ENCODE data around the gene RNU6-1.

- no peak for TF ChIP-seq RXRA (IDR thresholded peaks at IDR 0.05; ENCODE audit: borderline replicate concordance, low read depth)
- TF ChIP-seq GABPA (IDR thresholded peaks at IDR 0.05; ENCODE audit: low read depth) = no peak
- TF ChIP-seq CTCF (IDR thresholded peaks at IDR 0.05) = no peak
- TF ChIP-seq SIN3A (IDR thresholded peaks at IDR 0.05; ENCODE audit: borderline replicate concordance, low read depth, low read length) = no peak
Observed at GRCh38 chr15:67885175-67885523, 45.3 kb upstream of the RNU6-1 start.

Measured in SK-N-SH (cell line).